ENCODE data around the gene LGALS9B. TPM values are rescaled to one million over a fixed set of nuclear protein-coding genes. Genes with fewer than 3 reads are reported as not detected.
"Not testable (repeated sequence)": the region's sequence is repeated elsewhere in the genome, so short reads cannot be mapped to it uniquely, and the experiment has no call there.

LGALS9B gene
- total and polyA plus RNA-seq, 2 of the 4 experiments (the other 2 are of a cell fraction), result not detected

- H3K4me3 ChIP-seq (ENCODE audit: insufficient read depth, low read depth, low read length); H3K23ac ChIP-seq (ENCODE audit: low read depth, low read length); H3K4me2 ChIP-seq (ENCODE audit: low read depth, low read length); H4K8ac ChIP-seq (ENCODE audit: low read depth in 2 of 2, low read length in 2 of 2); H3K9me3 ChIP-seq (ENCODE audit: control insufficient read depth, insufficient read depth, low read length); H3K56ac ChIP-seq (ENCODE audit: extremely low read depth, insufficient read depth, low read length); H4K5ac ChIP-seq (ENCODE audit: low read depth, low read length); H3K9me1 ChIP-seq (ENCODE audit: insufficient read depth, low read length); H3K36me3 ChIP-seq (ENCODE audit: control insufficient read depth, insufficient read depth, low read length); H2AK9ac ChIP-seq (replicated peaks; ENCODE audit: low read depth, low read length, poor library complexity); H2BK5ac ChIP-seq (ENCODE audit: low read depth, low read length, poor library complexity, severe bottlenecking); H2BK15ac ChIP-seq (ENCODE audit: low read depth, low read length); H3K18ac ChIP-seq (ENCODE audit: low read depth, low read length); DNase-seq; H3K4me1 ChIP-seq (ENCODE audit: control insufficient read depth, insufficient read depth, low read length); H2AK5ac ChIP-seq (ENCODE audit: low read depth, low read length); H3K79me1 ChIP-seq (ENCODE audit: low read depth in 1 of 2, low read length in 2 of 2); ATAC-seq (ENCODE audit: low read depth); H3K27ac ChIP-seq (ENCODE audit: insufficient read depth, low read length); H4K91ac ChIP-seq (ENCODE audit: insufficient read depth, low read depth, low read length); H3K14ac ChIP-seq (replicated peaks; ENCODE audit: low read depth, low read length); dilution Hi-C loops (cut with HindIII; ENCODE audit: low sequenced_read_pairs, unreplicated experiment); H3K27me3 ChIP-seq (ENCODE audit: control insufficient read depth, insufficient read depth, low read length); H4K20me1 ChIP-seq (ENCODE audit: insufficient read depth, low read length); H2BK120ac ChIP-seq (ENCODE audit: low read depth, low read length); intact Hi-C loops (cut with micrococcal nuclease); H3K9ac ChIP-seq (ENCODE audit: low read depth, low read length); H2AFZ ChIP-seq (replicated peaks; ENCODE audit: low read length, poor library complexity); BruUV-seq (replicated peaks); in situ Hi-C loops (cut with MboI; ENCODE audit: low sequenced_read_pairs); CTCF ChIA-PET; POLR2A ChIA-PET (ENCODE audit: unreplicated experiment); H2BK20ac ChIP-seq (ENCODE audit: low read depth, low read length); H3K4ac ChIP-seq (ENCODE audit: low read depth, low read length): not testable (repeated sequence)
- no CpG with 5 or more reads among the region's 18 CpGs for WGBS, 2 experiments (ENCODE audit: extremely low coverage in 2 of 2, insufficient read length in 1 of 2)
These were observed 45.0 kb upstream of the LGALS9B start for GRCh38 chr17:20512378-20512777.

GRCh38 chr17:20511778-20512177 lies 44.4 kb upstream of the LGALS9B start:
- H3K9ac ChIP-seq (ENCODE audit: low read depth, low read length); H4K91ac ChIP-seq (ENCODE audit: insufficient read depth, low read depth, low read length); H3K9me3 ChIP-seq (ENCODE audit: control insufficient read depth, insufficient read depth, low read length); dilution Hi-C loops (cut with HindIII; ENCODE audit: low sequenced_read_pairs, unreplicated experiment); DNase-seq; H3K4me3 ChIP-seq (ENCODE audit: insufficient read depth, low read depth, low read length); H2BK5ac ChIP-seq (ENCODE audit: low read depth, low read length, poor library complexity, severe bottlenecking); H3K4me1 ChIP-seq (ENCODE audit: control insufficient read depth, insufficient read depth, low read length); H3K14ac ChIP-seq (replicated peaks; ENCODE audit: low read depth, low read length); CTCF ChIA-PET; H2BK20ac ChIP-seq (ENCODE audit: low read depth, low read length); H2AK5ac ChIP-seq (ENCODE audit: low read depth, low read length); POLR2A ChIA-PET (ENCODE audit: unreplicated experiment); H2AK9ac ChIP-seq (replicated peaks; ENCODE audit: low read depth, low read length, poor library complexity); H2BK120ac ChIP-seq (ENCODE audit: low read depth, low read length); H3K56ac ChIP-seq (ENCODE audit: extremely low read depth, insufficient read depth, low read length); H2AFZ ChIP-seq (replicated peaks; ENCODE audit: low read length, poor library complexity); H3K4me2 ChIP-seq (ENCODE audit: low read depth, low read length); H3K27ac ChIP-seq (ENCODE audit: insufficient read depth, low read length); H3K27me3 ChIP-seq (ENCODE audit: control insufficient read depth, insufficient read depth, low read length); H3K79me1 ChIP-seq (ENCODE audit: low read depth in 1 of 2, low read length in 2 of 2); H4K5ac ChIP-seq (ENCODE audit: low read depth, low read length); H3K4ac ChIP-seq (ENCODE audit: low read depth, low read length); H2BK15ac ChIP-seq (ENCODE audit: low read depth, low read length); intact Hi-C loops (cut with micrococcal nuclease); H3K23ac ChIP-seq (ENCODE audit: low read depth, low read length); H3K36me3 ChIP-seq (ENCODE audit: control insufficient read depth, insufficient read depth, low read length); ATAC-seq (ENCODE audit: low read depth); BruUV-seq (replicated peaks); H4K8ac ChIP-seq (ENCODE audit: low read depth in 2 of 2, low read length in 2 of 2); H3K18ac ChIP-seq (ENCODE audit: low read depth, low read length); H3K9me1 ChIP-seq (ENCODE audit: insufficient read depth, low read length); in situ Hi-C loops (cut with MboI; ENCODE audit: low sequenced_read_pairs); H4K20me1 ChIP-seq (ENCODE audit: insufficient read depth, low read length): not testable (repeated sequence)
- no CpG with 5 or more reads among the region's 8 CpGs for WGBS, 2 experiments (ENCODE audit: extremely low coverage in 2 of 2, insufficient read length in 1 of 2)

Measured in IMR-90 (cell line).